ACC112 (cell line): ENCODE measurements around the gene TBC1D1.

Experiments used
- H2AFZ ChIP-seq: fragments of 200-600 bp; sonication (generic); one replicate; pipeline ENCODE4 v1.6.0; 2017; ENCODE audit warnings: antibody characterized with exemption, low read length; ENCODE audit not compliant: unreplicated experiment
- H3K27ac ChIP-seq: fragments of 200-600 bp; sonication (generic); 2 replicates; pipeline ENCODE4 v1.5.1; 2014; ENCODE audit warnings: low read depth, mild to moderate bottlenecking, antibody characterized with exemption, low read length, moderate library complexity
- H3K27me3 ChIP-seq: fragments of 200-600 bp; sonication (generic); 2 replicates; pipeline ENCODE4 v1.6.1; 2014; ENCODE audit warnings: mild to moderate bottlenecking, antibody characterized with exemption, low read length, moderate library complexity, mixed read lengths; ENCODE audit not compliant: insufficient read depth
- H3K36me3 ChIP-seq: fragments of 200-600 bp; sonication (generic); 2 replicates; pipeline ENCODE4 v1.6.1; 2016; ENCODE audit warnings: mild to moderate bottlenecking, antibody characterized with exemption, low read length, moderate library complexity, mixed read lengths; ENCODE audit not compliant: insufficient read depth
- H3K4me1 ChIP-seq: fragments of 200-600 bp; sonication (generic); one replicate; pipeline ENCODE4 v1.6.1; 2016; ENCODE audit warnings: low read length, mixed read lengths; ENCODE audit not compliant: insufficient read depth, unreplicated experiment, control insufficient read depth
- H3K4me3 ChIP-seq: fragments of 200-600 bp; sonication (generic); 2 replicates; pipeline ENCODE4 v1.5.1; 2014; ENCODE audit warnings: mild to moderate bottlenecking, low read depth, low read length
- H3K79me2 ChIP-seq: fragments of 200-600 bp; sonication (generic); one replicate; pipeline ENCODE4 v1.6.0; 2016; ENCODE audit warnings: low read length; ENCODE audit not compliant: control insufficient read depth, unreplicated experiment, insufficient read depth

TBC1D1 gene

DNA sequence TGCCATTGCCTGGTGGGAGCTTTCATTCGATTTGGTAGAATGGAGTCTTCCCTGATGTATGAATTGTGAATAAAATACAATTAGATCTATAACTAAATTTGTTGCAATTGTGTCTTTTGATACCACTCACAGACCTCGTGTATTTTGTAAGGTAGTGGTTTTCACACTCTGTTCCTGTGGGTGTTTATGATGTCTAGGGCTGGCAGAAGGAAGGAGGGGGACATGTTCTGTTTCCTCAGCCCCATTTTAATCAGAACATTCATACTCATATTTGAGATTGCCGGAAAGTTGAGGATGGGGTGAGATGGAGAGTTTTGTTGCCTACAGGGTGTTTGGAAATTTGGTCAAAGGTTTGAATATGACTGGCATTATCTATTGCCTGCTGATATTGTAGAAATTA is 112.2 kb downstream of the TBC1D1 start:
- no peaks in the 10 kb centered on the region for H3K36me3 ChIP-seq
- H3K27ac ChIP-seq: no peak overlapping the region
- H2AFZ ChIP-seq: no peak overlapping the region
- H3K79me2 ChIP-seq: peaks cover 8% of the 10 kb centered on the region
- H3K4me3 ChIP-seq: no peak overlapping the region
- peaks cover 3% of the 10 kb centered on the region for H3K4me1 ChIP-seq
- no peaks in the 10 kb centered on the region for H3K27me3 ChIP-seq

DNA sequence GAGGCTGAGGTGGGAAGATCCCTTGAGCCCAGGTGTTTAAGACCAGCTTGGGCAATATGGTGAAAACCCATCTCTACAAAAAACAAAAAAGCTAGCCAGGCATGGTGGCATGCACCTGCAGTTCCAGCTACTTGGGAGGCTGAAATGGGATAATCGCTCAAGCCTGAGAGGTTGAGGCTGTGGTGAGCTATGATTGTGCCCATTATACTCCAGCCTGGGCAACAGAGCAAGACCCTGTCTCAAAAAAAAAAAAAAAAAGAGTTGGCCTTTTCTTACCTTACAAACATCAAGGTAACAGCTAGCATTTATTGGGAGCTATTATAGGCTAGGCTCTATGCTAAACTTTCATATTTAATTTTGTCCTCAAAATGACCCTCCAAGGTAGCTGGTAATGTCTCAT is 112.7 kb downstream of the TBC1D1 start:
- Histone ChIP-seq H3K4me3 (no peak overlapping the region), H3K27me3 (no peaks in the 10 kb centered on the region), H3K4me1 (peaks cover 3% of the 10 kb centered on the region), H3K79me2 (peaks cover 8% of the 10 kb centered on the region), H3K36me3 (no peaks in the 10 kb centered on the region), H2AFZ (no peak overlapping the region), H3K27ac (no peak overlapping the region)

DNA sequence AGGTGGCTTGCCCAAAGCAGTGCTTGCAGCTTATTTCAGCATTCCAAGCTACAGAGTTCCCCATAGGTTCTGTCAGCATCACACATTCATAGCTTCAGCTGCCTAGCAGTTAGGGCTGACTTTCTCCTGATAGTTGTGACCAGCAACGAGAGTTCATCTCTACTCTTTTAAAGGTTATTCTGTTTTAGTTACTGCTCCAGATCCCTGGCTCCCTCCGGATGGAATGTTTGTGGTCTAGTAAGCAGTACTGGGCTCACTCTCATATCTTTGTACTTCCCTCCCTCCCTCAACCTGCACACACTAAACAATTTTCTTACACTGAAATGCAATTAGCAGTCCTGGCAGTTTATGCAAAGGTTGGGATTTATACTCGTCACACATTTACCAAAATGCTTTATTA is 113.2 kb downstream of the TBC1D1 start:
- Histone ChIP-seq H3K27ac (no peak overlapping the region), H3K79me2 (peaks cover 8% of the 10 kb centered on the region), H2AFZ (no peak overlapping the region), H3K36me3 (no peaks in the 10 kb centered on the region), H3K27me3 (no peaks in the 10 kb centered on the region), H3K4me3 (no peak overlapping the region), H3K4me1 (peaks cover 3% of the 10 kb centered on the region)

DNA sequence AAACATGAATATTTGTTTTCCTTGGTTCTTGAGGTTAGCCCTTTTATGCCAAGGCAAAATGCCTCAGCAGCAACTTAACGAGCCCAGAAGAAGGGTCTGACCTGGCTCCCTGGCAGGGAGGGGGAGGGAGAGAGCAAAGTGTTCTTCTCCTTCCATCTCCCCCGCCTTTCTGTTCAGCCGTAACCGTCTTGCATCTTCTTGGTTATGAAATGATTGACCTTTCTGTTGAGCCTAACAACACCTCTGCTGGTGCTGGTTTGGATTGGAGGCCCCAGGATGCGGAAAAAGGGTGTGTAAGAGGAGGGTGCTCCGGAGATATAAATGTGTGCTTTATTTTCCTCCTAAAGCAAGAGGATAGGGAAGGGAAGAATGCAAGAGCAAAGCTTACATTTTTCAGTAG is 114.0 kb downstream of the TBC1D1 start:
- peaks cover 8% of the 10 kb centered on the region for H3K79me2 ChIP-seq
- no peak overlapping the region for H3K27ac ChIP-seq
- peaks cover 3% of the 10 kb centered on the region for H3K4me1 ChIP-seq
- no peak overlapping the region for H2AFZ ChIP-seq
- no peaks in the 10 kb centered on the region for H3K36me3 ChIP-seq
- no peak overlapping the region for H3K4me3 ChIP-seq
- H3K27me3 ChIP-seq: no peaks in the 10 kb centered on the region

DNA sequence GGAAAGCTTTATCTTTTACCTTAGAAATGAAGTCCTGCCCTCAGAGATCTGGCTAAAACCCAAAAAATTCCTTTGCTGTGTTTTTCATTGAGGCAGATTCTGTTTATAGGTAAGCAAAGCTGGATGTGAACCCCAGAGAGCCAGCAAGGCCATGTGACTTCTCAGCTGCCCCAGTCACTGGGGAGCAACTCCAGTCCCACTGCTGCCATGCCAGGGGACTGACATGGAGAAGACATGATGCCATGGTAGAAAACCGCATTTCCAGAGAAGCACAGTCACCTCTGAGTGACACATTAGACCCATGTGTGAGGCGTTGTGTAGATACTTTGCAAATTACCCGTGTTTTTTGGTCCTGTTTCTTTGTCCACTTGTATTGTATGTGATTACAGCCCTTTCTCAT is 114.8 kb downstream of the TBC1D1 start:
- H3K79me2 ChIP-seq: peaks cover 11% of the 10 kb centered on the region
- H3K27ac ChIP-seq: no peak overlapping the region

DNA sequence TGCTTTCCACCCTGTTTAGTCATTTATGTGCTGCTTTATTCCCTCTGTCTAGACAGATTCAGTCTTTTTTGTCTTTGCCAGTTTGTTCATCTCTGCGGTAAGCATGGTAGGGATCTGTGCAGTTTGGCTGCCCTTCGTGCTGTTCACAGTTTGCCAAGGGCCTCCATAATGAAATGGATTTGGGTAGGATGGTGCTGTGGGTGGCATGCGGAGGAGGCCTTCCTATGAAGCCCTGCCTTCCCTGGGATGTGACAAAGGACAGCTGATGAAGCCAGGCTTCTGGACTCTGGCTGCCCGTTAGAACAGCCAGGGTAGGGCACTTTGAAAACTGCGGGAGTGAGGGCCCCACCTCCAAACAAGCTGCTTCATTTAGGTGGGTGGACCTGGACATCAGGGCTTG is 116.8 kb downstream of the TBC1D1 start:
- H3K27ac ChIP-seq: no peak overlapping the region

More for the DNA sequence above, 114.8 kb downstream of the TBC1D1 start:
- Histone ChIP-seq H3K27me3 (no peaks in the 10 kb centered on the region), H3K4me1 (peaks cover 3% of the 10 kb centered on the region), H2AFZ (no peak overlapping the region), H3K36me3 (no peaks in the 10 kb centered on the region), H3K4me3 (no peak overlapping the region)

DNA sequence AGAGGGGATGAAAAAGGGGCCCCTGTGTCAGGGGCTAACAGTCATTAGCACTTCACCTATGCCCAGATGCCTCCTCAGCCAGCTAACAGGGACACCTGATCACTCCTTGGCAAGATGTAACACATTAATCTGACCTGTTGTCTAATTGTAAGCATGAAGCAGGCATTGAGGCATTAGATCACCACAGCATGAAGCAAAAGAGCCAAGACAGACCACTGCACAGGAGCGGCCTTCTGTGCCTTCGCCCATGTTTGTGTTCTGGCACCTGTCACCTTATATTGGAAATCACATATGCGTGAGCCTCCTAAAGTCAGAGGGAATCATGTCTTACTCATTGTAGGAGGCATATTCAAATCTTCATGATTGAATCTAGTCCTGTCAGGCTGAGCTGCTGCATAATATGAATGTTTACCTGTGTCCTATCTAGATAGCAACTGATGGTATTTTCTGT is 117.7 kb downstream of the TBC1D1 start:
- no peak overlapping the region for H3K4me3 ChIP-seq
- H3K27me3 ChIP-seq: no peaks in the 10 kb centered on the region
- H3K79me2 ChIP-seq: peaks cover 15% of the 10 kb centered on the region
- peaks cover 5% of the 10 kb centered on the region for H3K4me1 ChIP-seq
- H3K27ac ChIP-seq: no peak overlapping the region
- H2AFZ ChIP-seq: no peak overlapping the region
- H3K36me3 ChIP-seq: no peaks in the 10 kb centered on the region

More for the DNA sequence above, 116.8 kb downstream of the TBC1D1 start:
- Histone ChIP-seq H3K4me1 (no peaks in the 10 kb centered on the region), H3K36me3 (no peaks in the 10 kb centered on the region), H3K4me3 (no peak overlapping the region), H2AFZ (no peak overlapping the region), H3K79me2 (peaks cover 15% of the 10 kb centered on the region), H3K27me3 (no peaks in the 10 kb centered on the region)

DNA sequence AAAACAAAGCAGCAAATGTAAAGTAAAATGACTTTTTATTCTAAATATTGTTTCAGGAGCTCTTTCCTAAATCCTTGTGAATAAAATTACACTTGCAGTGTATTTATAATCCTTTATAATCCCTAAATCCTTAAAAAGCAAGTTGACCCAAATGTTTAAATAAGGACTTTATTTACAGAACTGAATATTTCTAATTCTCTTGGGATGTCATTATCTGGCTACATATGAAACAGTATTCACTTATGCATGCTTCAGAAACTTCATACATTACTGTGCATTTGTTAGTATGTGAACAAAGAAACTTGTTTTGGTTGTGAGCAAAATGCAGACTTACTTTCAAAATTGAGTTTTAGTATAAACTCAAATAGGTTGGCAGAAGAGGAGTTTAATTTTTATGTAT is 118.5 kb downstream of the TBC1D1 start:
- no peaks in the 10 kb centered on the region for H3K27me3 ChIP-seq
- H3K79me2 ChIP-seq: peaks cover 15% of the 10 kb centered on the region
- H3K4me1 ChIP-seq: peaks cover 9% of the 10 kb centered on the region
- H3K4me3 ChIP-seq: no peak overlapping the region
- no peak overlapping the region for H3K27ac ChIP-seq
- no peaks in the 10 kb centered on the region for H3K36me3 ChIP-seq
- H2AFZ ChIP-seq: no peak overlapping the region

DNA sequence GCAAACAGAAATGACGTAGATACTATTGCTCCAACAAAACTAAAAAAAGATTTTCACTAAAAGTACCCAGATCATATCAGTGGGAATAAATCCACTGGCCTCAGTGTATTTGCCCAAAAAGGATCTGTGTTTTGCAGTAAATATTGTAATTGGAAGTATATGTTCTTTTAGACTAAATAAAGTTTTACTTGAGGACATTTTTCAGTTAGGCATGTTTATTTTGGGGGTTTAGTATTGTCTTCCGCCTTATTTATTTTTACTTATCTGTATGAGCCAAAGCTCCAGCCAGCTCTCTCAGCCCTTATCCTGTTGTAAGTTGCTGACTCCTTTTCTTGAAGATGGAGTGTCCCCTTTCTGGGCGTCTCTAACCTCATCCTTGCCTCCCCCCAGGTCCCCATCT is 119.1 kb downstream of the TBC1D1 start:
- peaks cover 15% of the 10 kb centered on the region for H3K79me2 ChIP-seq
- H3K4me3 ChIP-seq: no peak overlapping the region
- no peak overlapping the region for H3K27ac ChIP-seq
- H3K4me1 ChIP-seq: peaks cover 9% of the 10 kb centered on the region
- no peaks in the 10 kb centered on the region for H3K36me3 ChIP-seq
- no peak overlapping the region for H2AFZ ChIP-seq
- H3K27me3 ChIP-seq: no peaks in the 10 kb centered on the region

DNA sequence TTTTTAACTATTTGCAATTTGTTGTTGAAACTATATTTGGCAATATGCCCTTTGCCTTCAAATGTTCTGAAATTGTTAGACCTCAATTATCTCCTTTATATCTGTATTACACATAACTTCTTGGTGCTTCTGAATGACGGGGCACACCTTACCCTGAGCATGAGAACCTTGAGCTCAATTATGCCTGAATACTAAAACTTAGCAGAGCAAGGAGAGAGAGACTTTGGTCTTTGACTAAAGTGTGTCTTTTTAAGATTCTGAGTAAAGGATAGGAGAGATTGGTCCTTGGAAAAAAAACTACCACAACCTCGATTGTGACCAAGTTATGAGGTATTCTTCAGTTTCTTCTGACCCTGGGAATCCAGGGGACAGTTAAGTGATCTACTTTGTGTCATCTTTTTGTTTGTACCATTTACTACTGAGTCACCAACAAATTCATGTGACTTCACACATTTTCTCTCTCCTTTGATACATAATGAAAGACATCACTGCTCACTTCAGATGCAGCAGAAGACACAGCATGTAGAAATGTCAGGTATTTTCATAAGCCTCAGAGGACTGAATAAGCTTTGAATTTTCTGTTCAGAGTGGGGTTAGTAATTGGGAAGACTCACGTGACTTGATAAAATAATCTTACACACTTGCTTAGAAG is 120.8 kb downstream of the TBC1D1 start:
- peaks cover 11% of the 10 kb centered on the region for H3K79me2 ChIP-seq
- H2AFZ ChIP-seq: no peak overlapping the region
- no peak overlapping the region for H3K4me3 ChIP-seq
- H3K27ac ChIP-seq: no peak overlapping the region
- no peaks in the 10 kb centered on the region for H3K27me3 ChIP-seq
- no peaks in the 10 kb centered on the region for H3K36me3 ChIP-seq
- H3K4me1 ChIP-seq: peaks cover 9% of the 10 kb centered on the region

DNA sequence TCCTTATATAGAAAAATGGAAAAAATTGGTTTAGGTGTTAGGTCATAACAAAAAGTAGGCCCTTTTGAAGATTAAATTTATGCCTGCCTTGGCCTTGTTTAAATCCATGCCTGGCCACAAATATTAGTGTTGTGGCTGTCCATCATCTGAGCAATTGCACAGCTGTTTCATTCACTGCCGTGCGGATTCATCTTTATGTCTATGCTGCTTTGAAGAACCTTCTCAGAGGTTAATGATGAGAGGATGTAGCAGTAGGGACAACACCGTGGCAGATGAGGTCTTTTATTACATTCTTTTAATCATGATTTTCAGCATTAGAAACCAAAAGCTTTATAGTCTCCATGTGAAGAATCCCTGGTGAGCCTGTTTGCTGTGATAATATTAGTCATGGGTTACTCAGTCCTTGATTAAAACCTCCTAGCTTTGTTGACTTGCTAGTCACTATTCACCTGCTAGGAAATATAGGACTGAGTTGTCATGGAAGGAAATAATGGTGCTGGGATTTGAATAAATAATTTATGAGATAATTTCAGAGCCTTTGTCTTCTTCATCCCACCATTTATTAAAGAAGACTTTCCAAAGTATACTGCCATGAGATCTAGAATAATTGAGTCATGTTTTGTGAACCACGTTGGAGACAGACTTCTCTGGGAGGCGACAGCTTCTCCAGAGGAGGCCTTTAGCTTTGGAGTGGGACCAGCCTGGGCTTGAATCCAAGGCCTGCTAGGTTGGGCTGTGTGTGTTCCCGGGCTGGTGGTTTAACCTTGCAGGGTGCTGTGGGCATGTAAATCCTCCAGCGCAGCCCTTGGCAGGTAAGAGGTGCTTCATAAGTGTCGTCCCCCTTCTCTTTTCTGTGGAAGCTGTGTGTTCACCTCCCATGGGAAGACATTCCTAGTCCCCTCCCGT is 122.8 kb downstream of the TBC1D1 start:
- H3K36me3 ChIP-seq: no peaks in the 10 kb centered on the region

More for the DNA sequence above, 122.8 kb downstream of the TBC1D1 start:
- Histone ChIP-seq H3K27ac (no peak overlapping the region), H3K4me1 (peaks cover 9% of the 10 kb centered on the region), H3K79me2 (peaks cover 7% of the 10 kb centered on the region), H2AFZ (no peak overlapping the region), H3K27me3 (no peaks in the 10 kb centered on the region), H3K4me3 (no peak overlapping the region)
